NCI-H526 treated with DMSO at 0.1 percent for 48 hours (cell line): ENCODE data around the gene DCTD.
A peak's percentile ranks its signal among the peaks of the same experiment; 100 is the strongest.
"Not testable (repeated sequence)": the region's sequence is repeated elsewhere in the genome, so short reads cannot be mapped to it uniquely, and the experiment has no call there.

Experiments
- DNase-seq: peaks from one replicate; lab custom pipeline; 2025; lab: John Stamatoyannopoulos, UW

DCTD gene

GRCh38 chr4:182921608-182922007 is 4.4 kb upstream of the DCTD start:
- DNase-seq: no peak

GRCh38 chr4:182920676-182921075 is 3.5 kb upstream of the DCTD start:
- no peak for DNase-seq

GRCh38 chr4:182918791-182919302 is 1.7 kb upstream of the DCTD start:
- no peak for DNase-seq

GRCh38 chr4:182918044-182918607 is 940 bp upstream of the DCTD start:
- DNase-seq: peak; percentile 70

GRCh38 chr4:182916483-182917181 is 554 bp downstream of the DCTD start:
- peak; percentile 1 for DNase-seq

GRCh38 chr4:182914357-182914756 is 2.8 kb downstream of the DCTD start:
- no peak for DNase-seq

GRCh38 chr4:182913621-182914020 is 3.6 kb downstream of the DCTD start:
- DNase-seq: no peak

- no peak for DNase-seq
Observed at GRCh38 chr4:182913036-182913435, 4.2 kb downstream of the DCTD start.

- no peak for DNase-seq
Observed at GRCh38 chr4:182908124-182908523, 9.1 kb downstream of the DCTD start.

- DNase-seq: no peak
Observed at GRCh38 chr4:182907396-182907795, 9.8 kb downstream of the DCTD start.

- DNase-seq: no peak
Observed at GRCh38 chr4:182906786-182907185, 10.4 kb downstream of the DCTD start.

- no peak for DNase-seq
Observed at GRCh38 chr4:182905038-182905437, 12.1 kb downstream of the DCTD start.

GRCh38 chr4:182904211-182904761 is 12.9 kb downstream of the DCTD start:
- no peak for DNase-seq

- no peak for DNase-seq
Observed at GRCh38 chr4:182903013-182903412, 14.2 kb downstream of the DCTD start.

GRCh38 chr4:182901337-182901736 is 15.8 kb downstream of the DCTD start:
- DNase-seq: no peak

GRCh38 chr4:182900021-182900420 is 17.2 kb downstream of the DCTD start:
- DNase-seq: not testable (repeated sequence)

- DNase-seq: no peak
Observed at GRCh38 chr4:182898479-182898799, 18.7 kb downstream of the DCTD start.

- DNase-seq: no peak
Observed at GRCh38 chr4:182897601-182898478, 19.3 kb downstream of the DCTD start.

GRCh38 chr4:182896421-182896820 is 20.8 kb downstream of the DCTD start:
- no peak for DNase-seq

GRCh38 chr4:182895791-182896292 is 21.3 kb downstream of the DCTD start:
- DNase-seq: no peak

GRCh38 chr4:182894681-182895275 is 22.4 kb downstream of the DCTD start:
- DNase-seq: no peak

GRCh38 chr4:182893474-182894080 is 23.6 kb downstream of the DCTD start:
- no peak for DNase-seq
